ENCODE data around the gene PACSIN1.
A peak's percentile ranks its signal among the peaks of the same experiment; 100 is the strongest.

PACSIN1 gene

DNA sequence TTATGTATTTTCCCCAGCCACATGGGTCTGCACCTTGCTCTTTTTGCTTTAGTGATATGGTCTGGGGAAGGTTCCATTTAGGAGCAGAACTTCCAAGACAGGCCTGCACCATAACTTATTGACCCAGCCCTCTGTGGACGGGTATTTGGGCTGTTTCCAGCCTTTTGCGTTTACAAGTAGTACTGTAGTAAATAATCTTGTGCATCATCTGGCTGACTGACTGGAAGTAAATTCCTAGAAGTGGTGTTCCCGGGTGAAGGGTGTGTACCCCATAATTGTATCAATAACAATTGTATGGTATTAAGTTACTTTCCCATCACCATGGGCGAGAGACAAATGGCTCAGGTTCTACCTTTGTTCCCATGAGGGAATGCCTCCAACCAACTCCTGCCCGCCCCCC lies 58.6 kb downstream of the PACSIN1 start:
- Histone ChIP-seq H3K27ac (no peak overlapping the region), H3K4me3 (no peak overlapping the region)

DNA sequence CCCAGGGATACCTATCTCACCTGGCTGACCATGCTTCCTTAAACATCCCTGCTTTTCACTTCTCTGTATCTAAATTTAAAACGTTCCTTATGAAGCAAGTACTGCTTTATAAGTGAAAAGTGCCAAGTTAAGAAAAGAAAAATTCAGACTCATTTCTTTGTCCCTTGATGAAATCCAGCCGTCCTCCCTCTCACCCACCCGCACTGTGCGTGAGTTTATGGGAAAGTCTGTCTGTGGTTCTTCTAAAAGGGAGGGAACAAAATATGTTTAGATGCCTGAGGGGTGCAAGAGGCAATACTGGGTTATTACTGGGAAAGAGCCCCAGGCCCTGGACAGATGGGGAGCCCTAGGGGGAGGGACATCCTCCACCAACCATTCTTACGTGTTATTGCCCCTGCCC lies 59.1 kb downstream of the PACSIN1 start:
- no peak overlapping the region for H3K27ac ChIP-seq
- no peak overlapping the region for H3K4me3 ChIP-seq

DNA sequence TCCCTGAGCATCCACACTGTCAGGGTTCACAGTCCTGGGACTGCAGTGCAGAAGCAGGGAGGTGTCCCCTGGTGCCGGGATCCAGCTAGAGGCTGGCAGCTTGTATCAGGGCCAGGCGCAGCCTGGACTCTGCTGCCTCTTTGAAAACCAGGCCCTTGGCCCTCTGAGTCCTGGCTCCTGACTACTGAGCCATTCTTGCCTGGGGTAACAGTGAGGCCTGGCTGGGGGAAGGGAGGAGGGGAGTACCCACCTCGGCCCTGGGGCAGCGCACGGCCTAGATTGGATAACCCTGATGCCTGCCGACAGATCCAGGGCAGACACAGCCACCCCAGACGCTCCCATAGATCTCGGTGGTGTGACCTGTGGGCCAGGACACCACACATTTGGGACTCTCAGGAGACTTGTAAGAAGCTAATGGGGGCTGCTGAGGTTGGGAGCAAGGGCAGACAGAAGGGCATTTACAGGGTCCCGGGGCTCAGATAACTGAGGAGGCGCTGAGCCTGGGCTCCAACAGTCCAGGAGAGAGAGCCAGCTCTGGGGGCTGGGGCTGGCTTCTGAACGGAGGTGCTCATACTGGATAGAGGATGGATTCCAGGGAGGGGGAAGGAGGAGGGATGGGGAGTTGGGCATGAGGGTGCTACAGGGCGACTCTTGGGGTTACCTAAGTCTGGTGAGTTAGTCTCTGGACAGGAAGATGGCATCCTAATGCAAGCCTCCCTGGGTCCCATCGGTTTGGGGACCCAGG lies 59.7 kb downstream of the PACSIN1 start:
- Histone ChIP-seq H3K27ac (peak overlapping the region in 1 of 21 experiments; percentile 22), H3K4me3 (no peak overlapping the region)

DNA sequence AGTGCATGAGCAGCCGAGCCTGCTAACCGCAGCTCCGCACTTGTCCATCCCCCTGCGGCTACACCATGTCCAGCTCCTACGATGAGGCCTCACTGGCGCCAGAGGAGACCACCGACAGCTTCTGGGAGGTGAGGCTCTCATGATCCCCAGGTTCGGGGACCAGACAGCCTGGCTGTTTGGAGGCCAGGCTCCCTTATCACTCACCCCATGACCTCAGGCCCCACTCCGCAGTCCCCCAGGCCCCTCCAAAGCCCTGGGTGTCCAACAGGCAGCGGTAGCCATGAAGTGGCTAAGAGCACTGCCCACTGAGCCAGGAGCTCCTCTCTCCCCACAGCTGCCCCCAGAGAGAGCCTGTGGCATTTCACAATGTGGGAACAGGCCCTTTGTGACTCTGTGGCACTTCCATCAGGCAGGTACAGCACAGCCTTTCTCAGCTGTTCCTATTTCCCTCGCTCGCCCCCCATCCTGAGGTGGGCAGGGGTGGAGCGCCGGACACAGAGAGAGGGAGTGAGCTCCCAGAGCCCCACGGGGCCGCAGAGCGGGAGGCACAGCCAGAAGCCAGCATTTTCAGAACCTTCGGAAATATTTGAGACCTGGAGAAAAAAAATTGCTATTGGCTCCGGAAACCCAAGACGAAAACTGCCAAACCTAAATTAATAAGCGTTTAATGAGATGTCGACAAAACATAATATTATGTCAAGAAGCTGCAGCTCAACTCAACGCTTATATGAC lies 60.5 kb downstream of the PACSIN1 start:
- Histone ChIP-seq H3K4me3 (peak overlapping the region in 4 of 7 experiments; percentile 4 to 25 (median 16)), H3K27ac (peak overlapping the region in 5 of 21 experiments; percentile 14 to 49 (median 30))

DNA sequence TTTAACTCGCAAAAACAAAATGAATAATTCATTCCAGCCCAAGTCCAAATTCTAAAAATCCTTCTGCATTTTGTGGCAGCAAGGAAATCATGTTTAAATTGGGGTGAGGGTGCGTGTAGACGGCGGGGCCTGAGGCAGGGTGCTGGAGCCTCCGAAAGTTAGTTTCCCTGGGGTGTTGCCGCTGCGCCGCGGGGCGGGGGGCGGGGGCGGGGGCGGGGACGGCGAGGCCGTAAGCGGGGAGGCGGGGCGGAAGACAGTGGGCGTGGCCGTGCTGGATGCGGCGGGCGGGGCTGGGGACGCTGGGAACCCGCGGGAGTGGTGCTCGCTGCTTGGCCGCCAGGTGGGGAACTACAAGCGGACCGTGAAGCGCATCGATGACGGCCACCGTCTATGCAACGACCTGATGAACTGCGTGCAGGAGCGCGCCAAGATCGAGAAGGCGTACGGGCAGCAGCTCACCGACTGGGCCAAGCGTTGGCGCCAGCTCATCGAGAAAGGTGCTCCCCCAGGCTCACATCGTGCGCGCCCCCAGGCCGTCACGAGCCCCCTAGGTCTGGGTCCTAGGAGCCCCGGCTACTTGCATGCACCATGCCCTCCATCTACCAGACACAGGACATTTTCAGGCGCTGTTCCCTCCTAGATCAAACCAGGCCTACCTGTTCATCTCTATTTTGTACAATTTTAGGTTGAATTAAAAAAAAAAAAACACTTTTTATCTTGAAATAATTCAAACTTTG lies 61.3 kb downstream of the PACSIN1 start:
- H3K27ac ChIP-seq, result peak overlapping the region in 4 of 21 experiments; percentile 14 to 49 (median 34)
- H3K4me3 ChIP-seq, result peak overlapping the region in 4 of 7 experiments; percentile 4 to 25 (median 16)

DNA sequence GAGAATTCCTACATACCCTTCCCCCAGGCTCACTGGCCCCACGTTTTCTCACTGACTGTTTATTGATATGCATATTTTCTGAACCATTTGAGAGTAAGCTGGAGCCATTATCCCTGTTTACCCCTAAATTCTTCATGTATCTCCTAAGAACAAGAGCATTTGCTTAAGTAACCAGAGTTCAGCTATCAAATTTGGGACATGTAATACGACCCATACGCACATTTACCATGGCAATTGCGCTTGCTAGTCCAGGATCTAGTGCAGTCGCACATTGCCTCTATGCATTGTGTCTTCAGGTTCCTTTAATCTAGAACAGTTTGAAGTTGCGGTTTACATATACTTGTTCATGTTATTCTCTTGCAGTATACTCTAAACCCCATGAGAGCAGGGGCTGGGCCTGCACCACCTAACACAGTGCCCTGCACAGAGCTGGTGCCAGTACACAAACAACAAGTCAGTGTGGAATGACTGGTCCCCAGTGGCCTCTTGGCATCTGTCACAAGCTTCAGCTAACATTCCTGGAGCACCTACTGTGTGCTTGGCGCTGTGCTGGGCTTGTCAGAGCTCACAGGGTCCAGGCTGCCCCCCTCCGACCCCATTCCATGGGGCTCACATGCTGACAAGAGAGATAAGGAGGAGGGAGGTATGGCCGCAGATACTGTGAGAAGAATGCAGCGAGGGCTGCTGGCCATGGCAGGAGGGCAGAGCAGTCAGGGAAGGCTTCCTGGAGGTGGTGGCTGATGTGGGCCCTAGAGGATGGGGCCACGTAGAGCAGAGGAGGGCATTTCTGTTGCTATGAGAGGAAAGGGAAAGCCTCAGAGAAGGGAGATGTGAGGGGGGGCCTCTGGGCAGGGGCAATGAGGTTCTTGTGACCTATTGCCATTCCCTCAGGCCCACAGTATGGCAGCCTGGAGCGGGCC lies 62.1 kb downstream of the PACSIN1 start:
- H3K27ac ChIP-seq, result no peak overlapping the region
- peak overlapping the region in 1 of 7 experiments; percentile 25 for H3K4me3 ChIP-seq

DNA sequence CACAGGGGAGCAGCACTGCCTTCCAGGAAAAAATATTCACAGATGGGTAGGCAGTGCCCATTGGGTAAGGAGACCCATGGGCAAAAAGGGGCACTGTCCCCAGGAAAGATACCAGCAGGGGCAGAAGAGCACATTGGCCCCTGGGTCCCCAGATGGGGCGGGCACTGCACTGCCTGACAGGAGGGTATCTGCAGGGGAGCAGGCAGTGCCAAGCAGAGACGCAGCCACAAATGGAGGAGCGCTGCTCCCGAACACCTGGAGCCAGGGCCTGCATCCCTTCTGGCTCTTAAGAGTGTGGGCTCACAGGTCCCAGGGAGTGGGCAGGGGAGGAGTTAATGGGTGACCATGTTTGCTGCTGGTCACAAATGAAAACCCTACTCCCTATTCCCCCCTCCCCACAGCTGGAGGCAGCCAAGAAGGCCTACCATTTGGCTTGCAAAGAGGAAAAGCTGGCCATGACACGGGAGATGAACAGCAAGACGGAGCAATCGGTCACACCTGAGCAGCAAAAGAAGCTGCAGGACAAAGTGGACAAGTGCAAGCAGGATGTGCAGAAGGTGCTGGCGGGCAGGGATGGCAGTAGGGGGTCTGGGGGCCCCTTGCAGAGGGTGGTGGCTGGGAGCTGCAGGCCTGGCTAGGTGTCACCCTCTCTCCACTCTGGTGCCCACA lies 63.3 kb downstream of the PACSIN1 start:
- Histone ChIP-seq H3K27ac (no peak overlapping the region), H3K4me3 (no peak overlapping the region)

DNA sequence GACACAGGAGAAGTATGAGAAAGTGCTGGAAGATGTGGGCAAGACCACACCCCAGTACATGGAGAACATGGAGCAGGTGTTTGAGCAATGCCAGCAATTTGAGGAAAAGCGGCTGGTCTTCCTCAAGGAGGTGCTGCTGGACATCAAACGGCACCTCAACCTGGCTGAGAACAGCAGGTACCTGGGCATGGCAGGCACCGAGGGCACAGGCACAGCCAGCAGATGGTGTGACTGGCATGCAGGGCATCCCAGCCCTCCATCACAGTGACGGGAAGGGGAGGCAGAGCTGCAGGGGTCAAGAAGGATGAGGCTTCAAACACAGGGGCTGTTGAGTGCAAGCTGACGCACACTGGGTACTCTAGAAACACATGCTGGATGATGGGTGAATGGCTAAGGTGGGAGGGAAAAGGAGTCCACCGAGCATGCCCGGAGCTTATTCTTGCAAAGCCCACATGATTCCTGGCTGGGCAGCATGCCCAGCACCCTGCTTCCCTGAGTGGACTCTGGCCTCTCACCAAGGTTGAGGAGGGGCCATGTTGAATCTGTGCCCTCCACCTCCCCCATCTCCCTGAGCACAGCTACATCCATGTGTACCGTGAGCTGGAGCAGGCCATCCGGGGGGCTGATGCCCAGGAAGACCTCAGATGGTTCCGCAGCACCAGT lies 63.9 kb downstream of the PACSIN1 start:
- H3K4me3 ChIP-seq, result no peak overlapping the region
- no peak overlapping the region for H3K27ac ChIP-seq

DNA sequence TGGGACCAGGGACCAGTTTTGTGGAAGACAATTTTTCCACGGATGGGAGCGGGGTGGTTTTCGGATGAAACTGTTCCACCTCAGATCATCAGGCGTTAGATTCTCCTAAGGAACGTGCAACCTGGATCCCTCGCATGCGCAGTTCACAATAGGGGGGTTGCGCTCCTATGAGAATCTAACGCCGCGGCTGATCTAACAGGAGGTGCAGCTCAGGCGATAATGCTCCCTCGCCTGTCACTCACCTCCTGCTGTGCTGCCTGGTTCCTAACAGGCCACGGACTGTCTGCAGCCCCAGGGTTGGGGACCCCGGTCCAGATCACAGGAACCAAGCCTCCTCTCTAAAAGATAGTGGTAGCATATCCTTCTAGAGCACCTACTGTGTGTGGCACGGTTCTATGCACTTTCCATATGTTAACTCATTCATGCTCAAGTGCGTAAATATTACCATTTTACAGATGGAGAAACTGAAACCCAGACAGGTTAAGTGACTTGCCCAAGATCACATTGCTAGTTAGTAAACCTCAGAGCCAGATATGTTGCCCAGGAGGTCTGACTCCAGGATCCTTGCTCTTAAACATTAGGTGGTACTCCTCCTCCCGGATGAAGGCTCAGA lies 65.0 kb downstream of the PACSIN1 start:
- H3K4me3 ChIP-seq, result no peak overlapping the region
- no peak overlapping the region for H3K27ac ChIP-seq

DNA sequence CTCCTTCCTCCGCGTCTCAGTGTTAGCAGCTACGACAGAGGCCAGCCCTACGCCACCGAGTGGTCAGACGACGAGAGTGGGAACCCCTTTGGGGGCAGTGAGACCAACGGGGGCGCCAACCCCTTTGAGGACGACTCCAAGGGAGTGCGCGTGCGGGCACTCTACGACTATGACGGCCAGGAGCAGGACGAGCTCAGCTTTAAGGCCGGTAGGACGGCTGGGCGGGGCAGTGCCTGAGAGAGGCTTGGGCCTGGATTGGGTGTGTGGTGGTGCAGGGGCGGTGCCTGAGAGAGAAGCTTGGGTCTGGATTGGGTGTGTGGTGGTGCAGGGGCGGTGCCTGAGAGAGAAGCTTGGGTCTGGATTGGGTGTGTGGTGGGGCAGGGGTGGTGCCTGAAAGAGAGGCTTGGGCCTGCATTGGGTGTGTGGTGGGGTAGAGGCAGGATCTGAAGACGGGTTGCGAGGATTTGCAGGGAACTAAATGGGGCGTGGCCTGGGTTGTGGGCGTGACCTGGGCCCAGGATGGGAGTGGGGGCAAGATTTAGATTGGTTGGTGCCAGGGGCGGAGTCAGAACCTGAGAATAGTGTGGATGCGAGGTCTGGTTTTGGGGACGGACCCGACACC lies 65.8 kb downstream of the PACSIN1 start:
- H3K4me3 ChIP-seq, result no peak overlapping the region
- H3K27ac ChIP-seq, result peak overlapping the region in 1 of 21 experiments; percentile 52

DNA sequence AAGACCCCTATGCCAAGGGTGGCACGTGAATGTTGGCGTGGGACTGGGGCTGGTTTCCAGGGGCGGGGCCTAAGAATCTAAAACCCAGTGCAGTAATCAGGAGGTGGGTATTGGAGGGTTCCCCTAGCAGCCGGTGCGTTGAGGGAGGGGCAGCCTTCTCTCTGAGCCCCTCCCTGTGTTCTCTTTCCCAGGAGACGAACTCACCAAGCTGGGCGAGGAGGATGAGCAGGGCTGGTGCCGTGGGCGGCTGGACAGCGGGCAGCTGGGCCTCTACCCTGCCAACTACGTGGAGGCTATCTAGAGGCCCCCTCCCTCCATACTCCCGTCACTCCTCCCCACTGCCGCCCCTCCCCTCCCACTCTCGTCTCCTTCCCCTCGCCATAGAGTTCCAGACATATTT lies 66.4 kb downstream of the PACSIN1 start:
- Histone ChIP-seq H3K4me3 (no peak overlapping the region), H3K27ac (no peak overlapping the region)

DNA sequence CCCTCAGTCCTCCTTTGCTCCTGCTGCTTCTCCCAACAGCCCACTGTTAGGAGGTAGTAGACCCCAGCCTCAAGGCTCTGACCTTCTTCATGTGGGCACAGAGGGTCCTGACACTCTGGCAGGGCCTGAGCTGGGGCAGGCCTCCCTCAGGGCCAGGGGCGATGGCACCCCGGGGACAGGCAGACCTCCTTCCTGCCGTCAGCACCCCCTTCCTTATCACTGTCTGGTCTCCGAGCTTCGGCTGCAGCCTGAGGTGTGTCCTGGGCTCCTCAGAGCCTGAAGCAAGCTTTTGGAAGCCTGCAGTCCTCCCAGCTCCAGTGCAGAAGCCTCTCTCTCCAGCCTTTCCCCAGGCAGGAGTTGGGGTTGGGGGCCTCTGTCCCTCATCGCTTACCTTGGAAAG lies 68.3 kb downstream of the PACSIN1 start:
- Histone ChIP-seq H3K27ac (no peak overlapping the region), H3K4me3 (no peak overlapping the region)

DNA sequence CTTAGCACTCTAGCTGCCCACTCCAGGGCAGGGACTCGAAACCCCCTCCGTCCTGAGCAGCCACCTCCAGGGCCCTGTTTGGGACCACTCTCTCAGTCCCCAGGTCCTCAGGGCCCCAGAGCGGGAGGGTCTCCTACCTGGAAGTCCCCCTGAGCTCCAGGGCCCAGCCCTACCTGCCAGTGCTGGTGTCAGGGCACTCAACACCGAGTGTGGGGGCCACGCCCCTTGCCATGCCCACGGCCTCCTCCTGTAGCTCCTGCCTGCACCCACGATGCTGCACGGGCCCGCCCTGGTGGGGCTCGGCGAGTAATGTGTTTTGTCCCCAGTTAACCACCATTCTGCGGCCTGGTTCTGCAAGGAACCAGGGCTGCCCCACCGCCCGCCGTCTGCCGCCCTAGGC lies 68.8 kb downstream of the PACSIN1 start:
- Histone ChIP-seq H3K27ac (no peak overlapping the region), H3K4me3 (no peak overlapping the region)

DNA sequence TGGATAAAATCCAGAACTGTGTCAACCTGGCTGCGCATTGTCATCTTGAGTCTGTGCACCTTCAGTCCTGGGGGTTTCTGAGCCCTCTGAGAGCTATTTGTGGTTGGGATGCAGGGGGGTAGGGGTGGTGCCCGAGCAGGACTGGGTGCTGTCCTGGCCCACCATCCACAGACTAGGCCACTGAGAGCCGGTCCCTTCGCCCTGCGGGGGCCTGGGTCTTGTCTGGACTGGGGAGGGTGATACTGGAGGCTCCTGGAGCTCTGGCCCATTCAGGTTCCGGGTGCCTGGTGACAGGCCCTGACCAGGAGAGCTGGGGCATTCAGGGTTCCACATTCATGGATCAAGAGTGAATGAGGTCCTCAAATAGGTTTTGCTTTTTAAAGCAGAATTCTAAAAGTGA lies 69.3 kb downstream of the PACSIN1 start:
- no peak overlapping the region for H3K4me3 ChIP-seq
- no peak overlapping the region for H3K27ac ChIP-seq

DNA sequence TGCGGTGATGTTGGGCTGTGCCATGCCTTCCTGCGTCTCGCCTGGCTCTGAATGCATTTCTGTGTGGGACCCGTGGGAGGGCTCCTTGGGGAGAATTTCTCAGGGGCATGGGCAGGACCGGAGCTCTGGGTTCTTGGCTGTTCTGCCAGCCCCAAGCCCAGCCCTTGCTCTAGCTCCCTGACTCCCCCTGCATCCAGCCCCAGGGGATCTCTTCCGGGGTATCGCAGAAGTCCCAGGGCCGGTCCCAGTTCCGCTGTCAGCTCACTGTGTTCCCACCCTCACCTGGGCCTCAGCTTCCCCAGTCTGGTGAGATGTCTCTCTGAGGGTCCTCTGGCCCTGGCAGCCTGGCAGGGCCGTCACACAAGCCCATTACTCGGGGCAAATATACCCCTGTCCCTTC lies 69.8 kb downstream of the PACSIN1 start:
- Histone ChIP-seq H3K27ac (no peak overlapping the region), H3K4me3 (no peak overlapping the region)

DNA sequence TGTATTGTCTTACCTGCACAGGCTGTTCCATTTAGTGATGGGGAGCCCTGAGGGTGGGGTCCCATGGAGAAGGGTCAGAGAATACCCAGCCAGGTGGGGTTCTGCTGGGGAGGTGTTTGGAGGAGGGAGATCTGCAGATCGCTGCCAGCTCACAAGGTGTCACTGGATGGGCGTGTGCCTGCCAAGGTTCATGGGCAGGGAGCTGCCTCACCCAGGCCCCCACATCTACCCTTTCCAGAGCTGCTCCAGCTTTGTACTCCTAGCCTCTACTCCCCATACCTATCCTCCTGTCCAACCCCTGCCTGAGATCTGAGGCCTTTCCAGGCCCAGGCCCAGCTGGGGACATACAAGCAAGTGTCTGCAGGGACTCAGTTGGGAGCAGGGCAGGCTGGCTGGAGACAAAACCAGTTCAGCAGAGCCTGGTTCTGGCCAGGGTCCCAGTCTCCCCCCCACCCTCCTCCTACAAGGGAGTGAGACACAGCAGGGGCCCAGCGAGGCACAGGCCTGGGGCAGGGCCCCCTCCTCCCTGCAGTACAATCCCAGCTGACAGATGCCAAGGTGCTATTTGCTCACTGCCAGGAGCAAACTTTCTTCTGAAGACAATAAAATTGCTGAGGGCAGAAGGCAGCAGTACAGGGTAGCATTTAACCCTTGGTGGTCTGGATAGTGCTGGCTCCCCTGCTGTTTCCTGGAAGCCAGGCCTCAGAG lies 70.5 kb downstream of the PACSIN1 start:
- no peak overlapping the region for H3K4me3 ChIP-seq

More for the DNA sequence above, 70.5 kb downstream of the PACSIN1 start:
- H3K27ac ChIP-seq, result no peak overlapping the region

All from skin epidermis (tissue), 12 donors.